ENCODE results near the gene TAF3. TPM values are rescaled to one million over a fixed set of nuclear protein-coding genes. Genes with fewer than 3 reads are reported as not detected.
A peak's percentile ranks its signal among the peaks of the same experiment; 100 is the strongest.

TAF3 gene
- total RNA-seq, 4 donors from 2014 or later = 2.9 to 17.5 (median 5.1) TPM

DNA sequence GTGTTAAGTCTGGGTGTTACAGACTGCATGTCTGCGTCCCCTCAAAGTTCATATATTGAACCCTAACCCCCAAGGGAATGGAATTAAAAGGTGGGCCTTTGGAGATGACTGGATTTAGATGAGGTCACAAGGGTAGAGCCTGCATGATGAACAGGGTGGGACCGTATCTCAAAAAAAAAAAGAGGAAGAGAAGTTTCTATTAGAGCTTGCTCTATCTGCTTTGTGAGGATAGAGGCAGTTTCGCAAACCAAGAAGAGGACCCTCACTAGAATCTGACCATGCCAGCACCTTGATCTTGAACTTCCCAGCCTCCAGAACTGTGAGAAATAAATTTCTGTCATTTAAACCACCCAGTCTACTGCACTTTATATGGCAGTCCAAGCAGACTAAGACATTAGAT lies 31.9 kb upstream of the TAF3 start:
- TF ChIP-seq, protein P1, sequence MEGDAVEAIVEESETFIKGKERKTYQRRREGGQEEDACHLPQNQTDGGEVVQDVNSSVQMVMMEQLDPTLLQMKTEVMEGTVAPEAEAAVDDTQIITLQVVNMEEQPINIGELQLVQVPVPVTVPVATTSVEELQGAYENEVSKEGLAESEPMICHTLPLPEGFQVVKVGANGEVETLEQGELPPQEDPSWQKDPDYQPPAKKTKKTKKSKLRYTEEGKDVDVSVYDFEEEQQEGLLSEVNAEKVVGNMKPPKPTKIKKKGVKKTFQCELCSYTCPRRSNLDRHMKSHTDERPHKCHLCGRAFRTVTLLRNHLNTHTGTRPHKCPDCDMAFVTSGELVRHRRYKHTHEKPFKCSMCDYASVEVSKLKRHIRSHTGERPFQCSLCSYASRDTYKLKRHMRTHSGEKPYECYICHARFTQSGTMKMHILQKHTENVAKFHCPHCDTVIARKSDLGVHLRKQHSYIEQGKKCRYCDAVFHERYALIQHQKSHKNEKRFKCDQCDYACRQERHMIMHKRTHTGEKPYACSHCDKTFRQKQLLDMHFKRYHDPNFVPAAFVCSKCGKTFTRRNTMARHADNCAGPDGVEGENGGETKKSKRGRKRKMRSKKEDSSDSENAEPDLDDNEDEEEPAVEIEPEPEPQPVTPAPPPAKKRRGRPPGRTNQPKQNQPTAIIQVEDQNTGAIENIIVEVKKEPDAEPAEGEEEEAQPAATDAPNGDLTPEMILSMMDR (IDR thresholded peaks at IDR 0.05) = no peak
- TF ChIP-seq POLR2A (IDR thresholded peaks at IDR 0.05) = no peak
- no peak overlapping the region for H3K27ac ChIP-seq
- no peaks in the 10 kb centered on the region for H3K27me3 ChIP-seq
- no peak for DNase-seq
- no peaks in the 10 kb centered on the region for H3K36me3 ChIP-seq
- no peaks in the 10 kb centered on the region for H3K9me3 ChIP-seq
- intact Hi-C loops (cut with DNase I; ENCODE audit: low total_unique reads) = no loop called here
- peaks cover 0 to 6% of the 10 kb centered on the region in 2 donors for H3K4me1 ChIP-seq
- H3K4me3 ChIP-seq = no peak overlapping the region

GRCh38 chr10:7787150-7787856 lies 31.0 kb upstream of the TAF3 start:
- Histone ChIP-seq H3K4me3 (peak overlapping the region; percentile 83 to 85), H3K36me3 (no peaks in the 10 kb centered on the region), H3K9me3 (no peaks in the 10 kb centered on the region), H3K4me1 (peaks cover 0 to 6% of the 10 kb centered on the region in 2 donors), H3K27me3 (no peaks in the 10 kb centered on the region), H3K27ac (peak overlapping the region; percentile 72 to 81)
- no peak for DNase-seq
- intact Hi-C loops (cut with DNase I; ENCODE audit: low total_unique reads) = no loop called here
- TF ChIP-seq POLR2A (IDR thresholded peaks at IDR 0.05) = no peak

DNA sequence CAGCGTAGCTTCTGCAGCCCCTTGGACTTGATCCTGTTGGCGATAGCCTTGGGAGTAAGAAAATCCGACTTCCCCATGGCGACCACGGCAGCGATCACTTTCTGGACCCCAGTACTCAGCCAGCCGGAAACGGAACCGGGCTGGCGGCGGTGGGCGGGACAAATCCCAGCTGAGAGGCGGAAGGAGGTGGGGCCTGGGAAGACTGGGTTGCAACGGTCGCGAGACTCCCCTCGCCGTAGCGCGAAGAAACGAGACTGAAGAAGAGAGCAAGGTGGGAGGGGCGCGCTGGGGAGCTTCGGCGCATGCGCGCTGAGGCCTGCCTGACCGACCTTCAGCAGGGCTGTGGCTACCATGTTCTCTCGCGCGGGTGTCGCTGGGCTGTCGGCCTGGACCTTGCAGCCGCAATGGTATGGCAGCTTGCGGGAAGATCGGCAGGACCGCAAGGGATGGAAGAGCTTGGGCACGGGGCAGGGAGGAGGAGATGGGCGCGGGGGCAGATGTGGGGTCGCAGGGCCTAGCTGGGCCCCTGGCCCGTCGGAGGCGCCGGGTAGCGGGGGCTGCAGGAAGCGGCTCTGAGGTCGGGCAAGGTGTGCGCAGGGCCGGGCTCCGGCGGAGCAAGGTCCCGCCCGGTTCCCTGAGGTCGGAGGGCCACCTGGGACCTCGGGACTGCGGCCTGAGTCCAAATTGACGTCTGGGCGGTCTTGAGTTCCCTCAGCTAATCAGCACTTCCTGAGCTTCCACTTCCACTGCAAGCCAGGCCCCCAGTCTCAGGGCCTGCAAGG lies 30.3 kb upstream of the TAF3 start, which contains the start of the genes ATP5F1C and KIN:
TSS of gene ATP5F1C (plus strand) at position 321 of the 782 bp plus-strand sequence. CDS start at position 352, 31 bp downstream.
TSS of gene KIN (minus strand) at position 137 of the 782 bp plus-strand sequence. CDS start at position 77, 60 bp downstream.
- intact Hi-C loops (cut with DNase I; ENCODE audit: low total_unique reads) = no loop called here

GRCh38 chr10:7788639-7789286 lies 29.5 kb upstream of the TAF3 start:
- Histone ChIP-seq H3K27ac (peak overlapping the region; percentile 81 to 84), H3K9me3 (no peaks in the 10 kb centered on the region), H3K36me3 (no peaks in the 10 kb centered on the region), H3K4me3 (peak overlapping the region; percentile 83 to 85), H3K4me1 (peaks cover 0 to 6% of the 10 kb centered on the region in 2 donors), H3K27me3 (no peaks in the 10 kb centered on the region)
- intact Hi-C loops (cut with DNase I; ENCODE audit: low total_unique reads) = no loop called here
- DNase-seq = no peak
- TF ChIP-seq, protein P1 (IDR thresholded peaks at IDR 0.05) = no peak
- TF ChIP-seq POLR2A (IDR thresholded peaks at IDR 0.05) = no peak

More for the DNA sequence above, 30.3 kb upstream of the TAF3 start, which contains the start of the genes ATP5F1C and KIN:
- peak within 1 kb of the TSS; percentile 81 to 84 for H3K27ac ChIP-seq
- TF ChIP-seq, protein P1 (IDR thresholded peaks at IDR 0.05) = no peak
- TF ChIP-seq POLR2A (IDR thresholded peaks at IDR 0.05) = peak; percentile 43 to 74
- peak within 1 kb of the TSS; percentile 83 to 85 for H3K4me3 ChIP-seq
- DNase-seq = peak; percentile 98
- H3K9me3 ChIP-seq = no peaks in the 10 kb centered on the region
- H3K27me3 ChIP-seq = no peaks in the 10 kb centered on the region
- no peaks in the 10 kb centered on the region for H3K36me3 ChIP-seq
- peaks cover 0 to 6% of the 10 kb centered on the region in 2 donors for H3K4me1 ChIP-seq

GRCh38 chr10:7789390-7789789 lies 28.9 kb upstream of the TAF3 start:
- Histone ChIP-seq H3K36me3 (no peaks in the 10 kb centered on the region), H3K9me3 (no peaks in the 10 kb centered on the region), H3K27ac (peak overlapping the region in 1 of 2 donors; percentile 81), H3K4me1 (peaks cover 0 to 6% of the 10 kb centered on the region in 2 donors), H3K27me3 (no peaks in the 10 kb centered on the region), H3K4me3 (peak overlapping the region; percentile 83 to 85)
- no peak for DNase-seq
- intact Hi-C loops (cut with DNase I; ENCODE audit: low total_unique reads) = no loop called here
- TF ChIP-seq, protein P1 (IDR thresholded peaks at IDR 0.05) = no peak
- TF ChIP-seq POLR2A (IDR thresholded peaks at IDR 0.05) = no peak

Data from uterus (tissue), 4 donors.